GM23338 (cell line): ENCODE results near the gene USP8. TPM values are rescaled to one million over a fixed set of nuclear protein-coding genes. Genes with fewer than 3 reads are reported as not detected.
"Not testable (repeated sequence)": the region's sequence is repeated elsewhere in the genome, so short reads cannot be mapped to it uniquely, and the experiment has no call there.

ENCODE experiments used
- ATAC-seq: fragments of 200-7000 bp; cut with Tn5 transposase; 3 replicates; pipeline ENCODE4 v1.9.1; 2020
- DNase-seq: peaks from one replicate; pipeline ENCODE4 v3.0.0-alpha.2; 2015; ENCODE audit warnings: low spot score
- H2AFZ ChIP-seq: fragments of 200-600 bp; sonication (generic); 2 replicates; pipeline ENCODE4 v1.8.0; 2016; ENCODE audit warnings: antibody characterized with exemption, mild to moderate bottlenecking, moderate library complexity
- H3F3A ChIP-seq: fragments of 200-600 bp; sonication (generic); replicated peaks from 2 replicates; pipeline ENCODE4 v1.8.0; 2017; ENCODE audit warnings: antibody characterized with exemption, mixed run types, low read depth
- H3K27ac ChIP-seq: fragments of 200-600 bp; sonication (generic); 2 replicates; pipeline ENCODE4 v1.6.1; 2016; ENCODE audit warnings: low read depth
- H3K27me3 ChIP-seq: fragments of 200-600 bp; sonication (generic); 2 replicates; pipeline ENCODE4 v1.8.0; 2016; ENCODE audit warnings: mild to moderate bottlenecking, mixed run types, moderate library complexity; ENCODE audit not compliant: insufficient read depth
- H3K36me3 ChIP-seq: fragments of 200-600 bp; sonication (generic); 2 replicates; pipeline ENCODE4 v1.8.0; 2016; ENCODE audit warnings: mild to moderate bottlenecking; ENCODE audit not compliant: insufficient read depth
- H3K4me1 ChIP-seq: fragments of 200-600 bp; sonication (generic); 2 replicates; pipeline ENCODE4 v1.8.0; 2016; ENCODE audit warnings: mild to moderate bottlenecking, moderate library complexity; ENCODE audit not compliant: insufficient read depth
- H3K4me2 ChIP-seq: fragments of 200-600 bp; sonication (generic); 2 replicates; pipeline ENCODE4 v1.7.1; 2017; ENCODE audit warnings: mixed run types
- H3K4me3 ChIP-seq: fragments of 200-600 bp; sonication (generic); 2 replicates; pipeline ENCODE4 v1.6.1; 2016; ENCODE audit warnings: mixed run types
- H3K79me2 ChIP-seq: fragments of 200-600 bp; sonication (generic); replicated peaks from 2 replicates; pipeline ENCODE4 v1.8.0; 2017; ENCODE audit warnings: mild to moderate bottlenecking; ENCODE audit not compliant: insufficient read depth
- H3K9me2 ChIP-seq: fragments of 200-600 bp; sonication (generic); 2 replicates; pipeline ENCODE4 v1.8.0; 2017; ENCODE audit not compliant: insufficient read depth
- H4K20me1 ChIP-seq: fragments of 200-600 bp; sonication (generic); replicated peaks from 2 replicates; pipeline ENCODE4 v1.8.0; 2017; ENCODE audit warnings: mild to moderate bottlenecking; ENCODE audit not compliant: insufficient read depth
- H3K27ac Mint-ChIP-seq: 2 replicates; pipeline ENCODE4 v1.8.0; 2020; ENCODE audit warnings: inconsistent platforms, mild to moderate bottlenecking, moderate library complexity, mixed read lengths
- H3K27me3 Mint-ChIP-seq: 3 replicates; pipeline ENCODE4 v1.8.0; 2022; ENCODE audit warnings: low read depth, mild to moderate bottlenecking, moderate library complexity, mixed read lengths, inconsistent platforms; ENCODE audit not compliant: insufficient read depth, poor library complexity
- H3K36me3 Mint-ChIP-seq: 3 replicates; pipeline ENCODE4 v1.8.0; 2021; ENCODE audit warnings: low read depth, mild to moderate bottlenecking, inconsistent platforms, moderate library complexity, mixed read lengths
- H3K4me1 Mint-ChIP-seq: 3 replicates; pipeline ENCODE4 v1.8.0; 2020; ENCODE audit warnings: mild to moderate bottlenecking, inconsistent platforms, mixed read lengths
- H3K4me3 Mint-ChIP-seq: 3 replicates; pipeline ENCODE4 v1.8.0; 2021; ENCODE audit warnings: moderate library complexity, mild to moderate bottlenecking, inconsistent platforms, mixed read lengths
- H3K9me3 Mint-ChIP-seq: 3 replicates; pipeline ENCODE4 v1.8.0; 2020; ENCODE audit warnings: moderate library complexity, mild to moderate bottlenecking, inconsistent platforms, mixed read lengths
- CREB1 ChIP-seq: fragments of 250-450 bp; sonication (Bioruptor Pico); IDR thresholded peaks from 2 replicates; pipeline ENCODE4 v1.5.0; 2020; ENCODE audit warnings: low read depth, mild to moderate bottlenecking, moderate library complexity
- POLR2AphosphoS5 ChIP-seq: IDR thresholded peaks from 2 replicates; pipeline ENCODE4 v1.6.1; 2016; ENCODE audit warnings: antibody characterized with exemption, low read depth
- STAT1 ChIP-seq: IDR thresholded peaks from one replicate; pipeline ENCODE4 v1.6.1; 2016; ENCODE audit warnings: antibody characterized with exemption; ENCODE audit not compliant: unreplicated experiment
- ZNF331 ChIP-seq: fragments of 250-450 bp; sonication (Bioruptor Pico); IDR thresholded peaks from 2 replicates; pipeline ENCODE4 v1.5.0; 2020; ENCODE audit warnings: low read depth, mild to moderate bottlenecking, moderate library complexity
- ZNF462 ChIP-seq: fragments of 250-450 bp; sonication (Bioruptor Pico); IDR thresholded peaks from 2 replicates; pipeline ENCODE4 v1.5.0; 2020; ENCODE audit warnings: mild to moderate bottlenecking, moderate library complexity
- polyA plus RNA-seq: library from polyadenylated mRNA; unstranded; fragments of >200 nt; fragmentation: Nextera tagmentation; extraction: Ambion mirVana; gene quantifications from 2 replicates; pipeline ENCODE4 v1.2.1, GENCODE V29; 2016
- total RNA-seq: library from RNA; depleted of rRNA; stranded (reverse); fragments of >200 nt; shearing (Covaris generic); gene quantifications from 2 replicates; pipeline ENCODE4 v1.2.3, GENCODE V29; 2014

USP8 gene
- total and polyA plus RNA-seq, 2 experiments from 2014 or later, result 64.8 to 68.6 TPM

GRCh38 chr15:50380089-50380488, 44.1 kb upstream of the USP8 start (continued):
- no peak for TF ChIP-seq ZNF462 (CRISPR knock-in tag)
- TF ChIP-seq STAT1, result no peak
- no peak for TF ChIP-seq ZNF331 (CRISPR knock-in tag)

- DNase-seq (no peak), ATAC-seq (no peak)
- H2AFZ ChIP-seq, result no peak overlapping the region
- H3K27me3 ChIP-seq, result no peaks in the 10 kb centered on the region
- no peaks in the 10 kb centered on the region for H3K9me2 ChIP-seq
- no peaks in the 10 kb centered on the region for H3K79me2 ChIP-seq
- Mint-ChIP-seq H3K9me3 (no peaks in the 10 kb centered on the region), H3K27me3 (peaks cover 2% of the 10 kb centered on the region), H3K27ac (no peak overlapping the region), H3K4me1 (peaks cover 5% of the 10 kb centered on the region; the same call in 2 of the 3 replicates), H3K36me3 (no peaks in the 10 kb centered on the region), H3K4me3 (no peak overlapping the region)
- H3K36me3 ChIP-seq, result no peaks in the 10 kb centered on the region
- H4K20me1 ChIP-seq, result no peaks in the 10 kb centered on the region
- TF ChIP-seq CREB1 (CRISPR knock-in tag) (no peak), POLR2AphosphoS5 (no peak), ZNF331 (CRISPR knock-in tag) (no peak)
- no peak overlapping the region for H3K4me2 ChIP-seq
- no peaks in the 10 kb centered on the region for H3F3A ChIP-seq
- H3K27ac ChIP-seq, result no peak overlapping the region
- H3K4me1 ChIP-seq, result peaks cover 5% of the 10 kb centered on the region; the same call in 1 of the 2 replicates
- H3K4me3 ChIP-seq, result no peak overlapping the region
Measured at GRCh38 chr15:50381438-50381837, 42.8 kb upstream of the USP8 start.

- not testable (repeated sequence) for ATAC-seq, H3K27me3 Mint-ChIP-seq, H3K4me3 Mint-ChIP-seq, H3K9me2 ChIP-seq, H3K4me3 ChIP-seq, H3K79me2 ChIP-seq, H3F3A ChIP-seq, H3K27me3 ChIP-seq, H3K27ac ChIP-seq, H3K36me3 Mint-ChIP-seq, H4K20me1 ChIP-seq, H2AFZ ChIP-seq, H3K27ac Mint-ChIP-seq, H3K4me1 Mint-ChIP-seq, H3K36me3 ChIP-seq, DNase-seq, H3K4me2 ChIP-seq, H3K9me3 Mint-ChIP-seq, H3K4me1 ChIP-seq
Measured at GRCh38 chr15:50382408-50382807, 41.8 kb upstream of the USP8 start.
